ENCODE measurements around the gene TAOK2.
A peak's percentile ranks its signal among the peaks of the same experiment; 100 is the strongest.

Gene TAOK2

DNA sequence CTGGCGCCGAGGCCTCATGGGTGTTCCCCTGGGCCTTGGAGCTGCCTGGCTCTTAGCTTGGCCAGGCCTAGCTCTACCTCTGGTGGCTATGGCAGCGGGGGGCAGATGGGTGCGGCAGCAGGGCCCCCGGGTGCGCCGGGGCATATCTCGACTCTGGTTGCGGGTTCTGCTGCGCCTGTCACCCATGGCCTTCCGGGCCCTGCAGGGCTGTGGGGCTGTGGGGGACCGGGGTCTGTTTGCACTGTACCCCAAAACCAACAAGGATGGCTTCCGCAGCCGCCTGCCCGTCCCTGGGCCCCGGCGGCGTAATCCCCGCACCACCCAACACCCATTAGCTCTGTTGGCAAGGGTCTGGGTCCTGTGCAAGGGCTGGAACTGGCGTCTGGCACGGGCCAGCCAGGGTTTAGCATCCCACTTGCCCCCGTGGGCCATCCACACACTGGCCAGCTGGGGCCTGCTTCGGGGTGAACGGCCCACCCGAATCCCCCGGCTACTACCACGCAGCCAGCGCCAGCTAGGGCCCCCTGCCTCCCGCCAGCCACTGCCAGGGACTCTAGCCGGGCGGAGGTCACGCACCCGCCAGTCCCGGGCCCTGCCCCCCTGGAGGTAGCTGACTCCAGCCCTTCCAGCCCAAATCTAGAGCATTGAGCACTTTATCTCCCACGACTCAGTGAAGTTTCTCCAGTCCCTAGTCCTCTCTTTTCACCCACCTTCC, 13.9 kb downstream of the TAOK2 start:
- no peak for DNase-seq (ENCODE audit: low spot score)

DNA sequence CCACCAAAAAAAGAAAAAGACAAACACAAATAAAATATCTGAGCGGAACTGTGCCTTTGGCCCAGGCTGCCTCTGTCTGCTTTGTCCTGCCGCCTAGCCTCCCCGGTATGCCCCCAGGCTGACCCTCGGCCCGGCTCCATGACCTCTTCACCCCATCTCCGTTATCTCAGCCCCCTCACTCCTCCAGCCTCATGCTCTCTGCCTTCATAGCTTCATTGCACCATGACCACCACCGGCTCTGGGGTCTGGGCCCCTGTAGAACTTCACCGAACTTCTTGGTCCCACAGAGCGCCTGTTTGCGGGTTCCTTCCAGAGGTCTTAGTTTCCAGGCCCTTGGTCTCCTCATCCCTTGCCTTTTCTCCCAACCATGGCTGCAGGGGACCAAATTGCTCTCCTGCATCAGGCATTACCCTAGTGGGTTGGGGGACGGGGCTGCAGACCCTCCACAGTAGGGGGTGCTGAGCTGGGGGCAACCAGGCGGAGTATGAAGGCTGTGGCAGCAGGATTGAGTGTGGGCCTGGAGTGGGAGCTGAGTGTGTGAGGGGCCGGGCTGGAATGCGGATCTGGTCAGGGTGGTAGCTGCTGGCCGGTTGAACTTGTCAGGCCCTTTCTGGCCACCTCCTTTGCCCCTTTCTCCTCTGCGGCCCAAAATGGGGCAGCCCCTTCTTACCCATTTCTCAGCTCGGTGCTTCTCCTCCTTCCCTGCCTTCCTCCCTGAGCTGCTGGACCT, 14.8 kb downstream of the TAOK2 start:
- DNase-seq (ENCODE audit: low spot score) = no peak

DNA sequence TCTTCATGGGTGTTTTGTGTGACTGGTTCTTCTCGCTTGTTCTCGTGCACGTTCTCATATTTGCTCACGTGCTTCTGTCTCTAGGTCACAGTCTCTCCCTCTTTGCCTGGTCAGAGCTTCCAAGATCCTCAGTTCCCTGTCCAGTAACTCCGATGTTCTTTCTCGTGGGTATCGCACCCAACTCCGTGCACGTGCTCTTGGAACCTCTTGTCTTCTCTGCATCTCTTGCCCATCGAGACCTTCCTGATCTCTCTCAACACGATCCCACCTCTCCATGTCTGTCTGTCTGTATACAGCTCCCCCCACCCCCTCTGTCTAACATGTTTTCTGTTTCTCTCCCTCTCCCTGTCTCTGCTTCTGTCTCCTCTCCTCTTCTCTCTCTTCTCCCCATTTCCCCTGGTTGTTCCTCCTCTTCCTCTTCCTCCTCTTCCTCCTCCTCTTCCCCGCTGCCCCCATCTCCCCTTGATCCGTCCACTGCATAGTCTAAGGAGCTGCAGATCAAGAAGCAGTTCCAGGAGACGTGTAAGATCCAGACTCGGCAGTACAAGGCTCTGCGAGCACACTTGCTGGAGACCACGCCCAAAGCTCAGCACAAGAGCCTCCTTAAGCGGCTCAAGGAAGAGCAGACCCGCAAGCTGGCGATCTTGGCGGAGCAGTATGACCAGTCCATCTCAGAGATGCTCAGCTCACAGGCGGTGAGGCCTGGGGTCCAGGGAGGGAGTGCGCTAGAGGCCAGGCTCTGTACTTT, 15.6 kb downstream of the TAOK2 start:
- no peak for DNase-seq (ENCODE audit: low spot score)

DNA sequence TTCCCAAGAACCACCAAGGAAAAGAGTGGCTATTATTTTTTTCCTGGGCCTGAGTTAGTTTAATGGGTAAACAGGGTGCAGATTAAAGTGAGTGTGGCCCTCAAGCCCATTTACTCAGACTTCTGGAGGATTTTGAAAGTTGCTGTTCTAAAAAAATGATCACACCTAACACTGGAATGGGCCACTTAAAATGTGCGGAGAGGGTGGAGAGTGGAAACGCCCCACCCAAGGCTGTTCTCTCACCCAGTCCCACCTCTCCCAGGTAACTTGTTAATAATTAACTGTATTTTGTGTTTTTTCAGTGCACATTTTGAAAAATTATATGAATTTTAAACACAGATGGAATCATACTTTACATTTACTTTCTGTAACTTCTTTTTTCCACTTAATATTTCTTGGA, 16.4 kb downstream of the TAOK2 start:
- DNase-seq (ENCODE audit: low spot score) = no peak

DNA sequence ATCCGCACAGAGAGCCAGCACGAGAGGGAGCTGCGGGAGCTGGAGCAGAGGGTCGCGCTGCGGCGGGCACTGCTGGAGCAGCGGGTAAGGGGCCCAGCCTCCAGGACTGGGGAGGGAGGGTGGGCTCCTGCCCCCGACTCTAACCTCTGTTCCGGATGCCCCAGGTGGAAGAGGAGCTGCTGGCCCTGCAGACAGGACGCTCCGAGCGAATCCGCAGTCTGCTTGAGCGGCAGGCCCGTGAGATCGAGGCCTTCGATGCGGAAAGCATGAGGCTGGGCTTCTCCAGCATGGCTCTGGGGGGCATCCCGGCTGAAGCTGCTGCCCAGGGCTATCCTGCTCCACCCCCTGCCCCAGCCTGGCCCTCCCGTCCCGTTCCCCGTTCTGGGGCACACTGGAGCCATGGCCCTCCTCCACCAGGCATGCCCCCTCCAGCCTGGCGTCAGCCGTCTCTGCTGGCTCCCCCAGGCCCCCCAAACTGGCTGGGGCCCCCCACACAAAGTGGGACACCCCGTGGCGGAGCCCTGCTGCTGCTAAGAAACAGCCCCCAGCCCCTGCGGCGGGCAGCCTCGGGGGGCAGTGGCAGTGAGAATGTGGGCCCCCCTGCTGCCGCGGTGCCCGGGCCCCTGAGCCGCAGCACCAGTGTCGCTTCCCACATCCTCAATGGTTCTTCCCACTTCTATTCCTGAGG, 17.4 kb downstream of the TAOK2 start:
- DNase-seq (ENCODE audit: low spot score) = no peak

DNA sequence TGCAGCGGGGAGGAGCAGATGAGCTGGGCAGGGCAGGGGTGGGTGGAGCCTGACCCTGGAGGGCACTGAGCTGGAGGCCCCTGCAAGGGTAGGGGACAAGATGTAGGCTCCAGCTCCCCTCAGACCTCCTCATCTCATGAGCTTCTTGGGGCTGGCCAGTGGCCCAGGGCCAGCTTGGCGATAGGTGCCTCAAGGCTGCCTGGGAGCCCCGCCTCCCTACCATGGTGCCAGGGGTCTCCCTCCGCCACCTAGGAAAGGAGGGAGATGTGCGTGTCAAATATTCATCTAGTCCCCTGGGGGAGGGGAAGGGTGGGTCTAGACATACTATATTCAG, 17.9 kb downstream of the TAOK2 start:
- no peak for DNase-seq (ENCODE audit: low spot score)

DNA sequence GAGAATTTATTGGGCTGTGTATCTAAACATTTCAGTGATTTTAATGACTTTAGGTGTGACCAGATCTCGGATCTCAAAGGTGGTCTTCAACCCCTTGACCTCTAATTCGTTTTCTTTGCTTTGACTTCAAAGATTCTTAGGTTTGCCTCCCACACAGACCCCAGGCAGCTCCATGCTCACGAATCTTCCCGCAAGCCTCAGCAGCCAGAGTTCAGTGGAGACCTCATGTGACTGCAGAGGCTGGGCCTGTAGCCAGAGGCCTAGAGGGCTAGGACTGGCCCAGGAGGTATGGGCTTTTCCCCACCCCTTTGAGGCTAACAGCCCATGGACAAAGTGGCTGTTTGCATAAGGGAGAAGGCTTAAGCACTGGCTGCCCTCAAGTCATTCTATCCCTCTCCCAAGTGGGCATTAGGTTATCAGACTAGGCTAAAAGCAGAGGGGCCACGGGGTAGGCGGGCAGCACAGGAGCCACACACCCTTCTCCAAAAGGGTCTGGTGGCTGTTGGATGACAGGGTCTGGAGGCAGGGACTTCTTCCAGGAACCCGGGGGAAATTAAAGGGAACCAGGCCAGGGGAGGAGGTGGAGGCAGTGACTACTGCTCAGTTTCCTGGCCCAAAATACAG, 18.8 kb downstream of the TAOK2 start:
- DNase-seq (ENCODE audit: low spot score) = no peak

DNA sequence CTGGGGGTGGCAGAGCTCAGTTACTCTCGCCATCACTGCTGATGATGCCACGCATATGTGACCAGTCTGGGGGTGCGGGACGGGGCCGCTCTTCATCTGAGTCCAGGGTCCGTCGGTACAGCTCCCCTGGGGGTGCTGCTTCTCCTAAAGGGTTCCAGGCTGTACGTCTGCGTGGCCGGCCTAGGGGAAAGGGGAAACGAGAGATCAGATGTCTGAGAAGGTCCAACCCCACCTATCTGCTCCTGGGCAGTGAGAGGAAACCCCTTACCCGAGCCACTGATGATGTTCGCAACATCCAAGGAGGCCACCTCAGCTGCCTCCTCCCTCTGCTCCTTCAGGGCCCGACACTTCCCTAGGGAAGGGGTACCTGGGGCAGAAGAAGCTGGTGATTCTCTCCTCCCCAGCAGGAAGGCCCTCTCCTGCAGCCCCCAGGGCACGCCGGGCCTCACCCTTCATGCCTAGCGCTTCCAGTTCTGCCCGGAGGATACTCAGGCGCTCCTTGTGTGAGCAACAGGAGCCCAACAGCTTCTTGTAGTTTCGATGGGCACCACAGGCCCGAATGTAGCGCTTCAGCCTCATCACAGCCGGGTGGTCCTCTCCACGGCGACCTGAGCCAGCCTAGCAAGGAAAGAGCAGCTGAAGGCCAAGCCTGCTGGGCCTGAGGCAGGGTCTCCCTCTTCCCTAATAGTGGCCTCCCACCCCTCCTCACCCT, 19.7 kb downstream of the TAOK2 start:
- no peak for DNase-seq (ENCODE audit: low spot score)

DNA sequence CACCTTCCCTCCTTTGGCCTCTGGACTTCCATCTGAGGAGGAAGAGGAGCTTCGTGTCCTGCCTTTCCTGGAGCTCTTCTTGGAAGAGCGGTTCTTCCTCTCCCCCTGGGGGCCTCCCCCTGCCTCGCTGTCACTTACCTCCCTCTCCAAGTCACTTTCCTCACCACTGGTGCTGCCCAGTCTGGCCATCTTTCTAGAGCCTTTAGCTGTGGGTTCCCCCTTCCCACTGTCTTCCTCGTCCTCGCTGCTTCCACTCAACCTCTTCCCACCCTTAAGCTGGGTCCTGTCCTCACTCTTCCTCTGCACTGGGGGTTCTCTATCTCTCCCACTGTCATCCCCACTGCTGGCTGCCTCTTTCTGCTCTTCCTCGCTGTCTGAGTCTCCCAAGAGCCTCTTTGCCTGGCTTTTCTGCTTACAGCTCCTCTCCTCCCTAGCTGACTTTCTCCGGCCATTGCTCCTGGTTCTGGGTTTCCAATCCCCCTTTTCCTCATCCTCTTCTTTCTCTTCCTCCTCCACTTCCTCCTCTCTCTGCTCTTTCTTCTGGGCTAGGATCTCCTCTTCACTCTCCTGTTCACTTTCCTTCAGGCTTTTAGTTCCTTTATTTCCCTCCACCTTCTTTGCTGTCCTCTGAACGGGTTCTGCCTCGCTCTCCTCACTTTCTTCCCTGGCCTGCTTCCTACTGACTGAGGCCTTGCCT, 20.4 kb downstream of the TAOK2 start:
- no peak for DNase-seq (ENCODE audit: low spot score)

DNA sequence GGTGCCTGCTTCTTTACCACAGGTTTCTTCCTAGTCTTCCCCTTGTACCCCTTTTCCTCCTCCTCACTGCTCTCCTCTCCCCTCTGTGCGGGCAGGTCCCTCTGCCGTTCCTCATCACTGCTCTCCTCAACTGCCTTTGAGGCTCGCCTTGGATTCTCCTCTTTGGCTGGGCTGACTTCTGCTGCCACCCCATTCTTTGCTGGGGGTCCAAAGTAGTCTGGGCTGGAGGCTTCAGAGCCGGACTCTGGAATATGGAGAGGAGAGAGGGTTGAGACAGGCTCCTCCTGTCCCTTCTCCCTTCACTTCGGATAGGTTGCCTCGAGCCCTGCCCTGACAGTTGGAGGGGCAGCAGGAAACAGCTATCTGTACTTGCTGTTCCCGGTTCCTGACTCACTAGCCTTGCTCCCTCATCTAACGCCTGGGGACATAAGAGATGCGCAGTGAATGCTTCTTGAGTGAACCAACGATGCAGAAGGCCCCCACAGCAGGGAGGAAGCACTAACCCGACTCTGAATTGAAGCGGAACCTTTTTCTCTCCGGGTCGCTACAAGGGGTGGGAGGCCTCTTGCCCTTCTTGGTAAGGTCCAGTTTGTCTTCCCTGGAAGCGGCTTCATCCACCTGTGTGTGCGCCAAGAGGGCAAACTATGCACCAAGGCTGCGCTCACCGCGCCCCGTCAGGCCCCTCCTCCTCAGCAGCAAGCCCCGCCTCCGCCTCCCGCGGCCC, 21.1 kb downstream of the TAOK2 start:
- no peak for DNase-seq (ENCODE audit: low spot score)

DNA sequence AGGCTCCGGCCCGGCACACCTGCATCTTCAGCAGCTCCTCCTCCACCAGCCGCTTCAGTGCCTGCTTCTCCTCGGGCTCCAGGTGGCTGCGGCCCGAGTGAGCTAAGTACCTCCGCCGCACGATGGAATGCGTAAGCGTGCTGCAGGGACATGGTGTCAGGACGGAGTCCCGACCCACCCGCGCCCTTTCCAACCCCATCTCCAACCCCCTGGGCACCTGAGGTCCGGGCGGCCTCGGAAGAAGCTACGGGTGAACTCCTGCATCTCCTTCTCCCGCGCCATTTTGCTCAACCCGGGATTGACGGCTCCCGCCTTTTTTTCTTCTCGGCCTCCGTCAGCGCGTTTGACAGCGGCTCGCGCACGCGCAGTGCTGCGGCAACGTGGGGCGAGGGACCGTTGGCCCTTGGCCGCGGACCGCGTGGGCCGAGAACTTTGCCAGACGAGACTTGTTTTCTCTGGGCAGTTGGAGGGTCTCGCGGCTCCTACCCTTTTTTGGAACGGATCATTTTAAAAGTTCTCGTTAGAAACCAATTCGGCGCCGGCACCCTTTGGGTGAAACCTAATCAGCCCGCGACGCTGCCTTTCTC, 21.7 kb downstream of the TAOK2 start, which contains the start of gene HIRIP3:
HIRIP3 (minus strand) TSS at position 294 of the 587 bp plus-strand sequence; CDS start at position 282, 12 bp downstream.
- DNase-seq (ENCODE audit: low spot score) = peak; percentile 88

DNA sequence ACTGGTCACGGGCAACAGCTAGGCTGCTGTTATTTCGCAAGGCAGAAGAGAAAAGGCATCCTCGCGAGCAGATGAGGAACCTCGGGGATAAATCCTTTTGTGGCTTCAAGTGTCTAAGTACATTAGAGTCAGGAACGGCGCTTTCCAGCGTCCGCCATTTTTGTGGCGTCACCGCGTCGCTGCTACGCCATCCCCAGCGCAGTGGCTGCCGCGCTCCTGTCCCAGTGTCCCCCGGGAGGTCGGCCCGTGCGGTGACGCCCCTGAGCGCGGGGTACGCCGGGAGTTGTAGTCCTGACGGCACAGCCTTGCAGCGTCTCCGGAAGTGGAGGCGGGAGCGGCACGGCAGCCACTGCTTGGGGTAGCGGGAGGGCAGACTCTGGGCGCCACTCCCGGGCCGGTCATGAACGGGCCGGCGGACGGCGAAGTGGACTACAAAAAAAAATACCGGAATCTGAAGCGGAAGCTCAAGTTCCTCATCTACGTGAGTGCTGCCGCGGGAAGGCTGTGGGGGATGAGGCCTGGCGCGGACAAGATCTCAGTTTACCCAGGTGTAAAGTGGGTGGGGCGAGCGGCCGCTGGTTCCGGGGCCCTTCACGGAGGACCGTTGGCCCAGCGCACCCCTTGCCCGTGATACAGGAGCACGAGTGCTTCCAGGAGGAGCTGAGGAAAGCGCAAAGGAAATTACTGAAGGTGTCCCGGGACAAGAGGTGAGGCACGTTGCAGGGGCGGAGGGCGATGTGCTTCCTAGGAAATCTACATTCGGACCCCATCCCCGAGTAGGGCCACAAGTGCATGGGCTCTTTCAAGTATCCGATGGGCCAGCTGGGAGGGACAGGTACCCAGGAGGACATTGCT, 22.5 kb downstream of the TAOK2 start, which contains the start of gene INO80E:
INO80E (plus strand) TSS at position 331 of the 855 bp plus-strand sequence; CDS start at position 401, 70 bp downstream.
- DNase-seq (ENCODE audit: low spot score) = peak; percentile 99

DNA sequence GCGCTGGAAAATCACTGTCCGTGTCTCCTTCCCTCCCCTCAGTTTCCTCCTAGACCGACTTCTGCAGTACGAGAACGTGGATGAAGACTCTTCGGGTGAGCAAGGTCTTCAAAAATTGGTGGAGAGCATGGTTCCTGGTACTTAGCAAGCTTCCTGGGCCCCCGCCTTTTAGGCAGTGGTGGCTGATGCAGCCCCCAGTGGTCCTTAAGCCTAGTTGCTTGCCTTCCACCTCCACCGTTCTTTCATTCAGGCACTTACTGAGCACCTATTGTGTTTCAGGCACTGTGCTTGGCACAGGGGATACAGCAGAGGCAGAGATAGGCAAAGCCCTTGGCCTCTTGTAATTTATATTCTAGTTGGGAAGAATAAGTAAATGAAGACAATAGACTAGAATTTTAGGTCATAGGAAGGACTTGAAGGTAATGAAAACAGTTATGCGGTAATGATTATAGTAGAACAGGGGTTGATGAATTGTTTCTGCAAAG, 23.1 kb downstream of the TAOK2 start:
- DNase-seq (ENCODE audit: low spot score) = no peak

DNA sequence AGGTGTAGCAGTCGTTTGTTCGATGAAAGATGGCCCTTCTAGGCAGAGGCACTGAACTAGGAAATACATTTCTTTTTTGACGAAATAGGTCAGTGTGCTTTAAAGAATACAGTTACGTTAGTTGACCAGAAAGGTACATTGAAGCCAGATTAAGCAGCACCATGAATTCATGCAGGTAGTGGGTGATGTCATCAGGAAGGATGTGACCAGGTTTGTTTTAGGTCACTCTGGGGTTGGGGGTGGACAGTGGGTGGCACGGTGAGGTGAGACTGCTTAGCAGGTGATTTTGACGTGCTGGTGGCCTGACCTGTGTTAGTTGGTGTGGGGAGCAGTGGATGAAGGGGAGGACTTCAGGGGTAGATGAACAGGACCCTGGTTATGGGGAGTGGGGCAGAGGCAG, 25.9 kb downstream of the TAOK2 start:
- no peak for DNase-seq (ENCODE audit: low spot score)

DNA sequence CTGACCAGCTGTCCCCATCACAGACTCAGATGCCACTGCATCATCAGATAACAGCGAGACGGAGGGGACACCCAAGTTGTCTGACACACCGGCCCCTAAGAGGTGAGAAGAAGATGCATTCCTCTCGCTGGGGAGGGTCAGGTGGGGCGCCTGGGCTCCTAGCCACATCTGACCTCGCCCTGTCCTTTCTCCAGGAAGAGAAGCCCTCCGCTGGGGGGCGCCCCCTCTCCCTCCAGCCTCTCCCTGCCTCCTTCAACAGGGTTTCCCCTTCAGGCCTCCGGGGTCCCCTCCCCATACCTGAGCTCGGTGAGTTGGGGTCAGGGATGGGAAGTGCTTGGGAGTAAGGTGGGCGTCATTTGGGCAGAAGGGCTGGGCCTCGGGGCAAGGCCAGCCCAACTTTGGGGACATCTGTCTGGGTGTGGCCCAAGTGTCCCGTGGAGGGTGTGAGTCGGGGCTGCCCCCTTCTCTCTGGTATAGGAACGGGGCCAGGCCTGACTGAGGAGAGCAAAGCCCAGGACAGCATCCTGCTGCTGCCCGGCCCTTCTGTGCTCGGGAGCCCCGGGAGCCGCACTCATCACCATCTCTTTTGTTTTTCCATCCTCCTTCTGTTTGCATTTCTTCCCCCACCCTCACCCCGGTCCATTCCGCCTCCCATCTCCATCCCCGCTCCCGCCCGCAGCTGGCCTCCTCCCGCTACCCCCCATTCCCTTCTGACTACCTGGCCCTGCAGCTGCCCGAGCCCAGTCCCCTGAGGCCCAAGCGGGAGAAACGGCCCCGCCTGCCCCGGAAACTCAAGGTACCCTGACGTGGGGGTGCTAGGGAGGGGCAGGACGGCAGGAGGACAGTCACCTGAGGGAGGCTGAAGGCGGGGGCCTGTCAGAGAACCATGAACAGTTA, 27.3 kb downstream of the TAOK2 start:
- DNase-seq (ENCODE audit: low spot score) = no peak

DNA sequence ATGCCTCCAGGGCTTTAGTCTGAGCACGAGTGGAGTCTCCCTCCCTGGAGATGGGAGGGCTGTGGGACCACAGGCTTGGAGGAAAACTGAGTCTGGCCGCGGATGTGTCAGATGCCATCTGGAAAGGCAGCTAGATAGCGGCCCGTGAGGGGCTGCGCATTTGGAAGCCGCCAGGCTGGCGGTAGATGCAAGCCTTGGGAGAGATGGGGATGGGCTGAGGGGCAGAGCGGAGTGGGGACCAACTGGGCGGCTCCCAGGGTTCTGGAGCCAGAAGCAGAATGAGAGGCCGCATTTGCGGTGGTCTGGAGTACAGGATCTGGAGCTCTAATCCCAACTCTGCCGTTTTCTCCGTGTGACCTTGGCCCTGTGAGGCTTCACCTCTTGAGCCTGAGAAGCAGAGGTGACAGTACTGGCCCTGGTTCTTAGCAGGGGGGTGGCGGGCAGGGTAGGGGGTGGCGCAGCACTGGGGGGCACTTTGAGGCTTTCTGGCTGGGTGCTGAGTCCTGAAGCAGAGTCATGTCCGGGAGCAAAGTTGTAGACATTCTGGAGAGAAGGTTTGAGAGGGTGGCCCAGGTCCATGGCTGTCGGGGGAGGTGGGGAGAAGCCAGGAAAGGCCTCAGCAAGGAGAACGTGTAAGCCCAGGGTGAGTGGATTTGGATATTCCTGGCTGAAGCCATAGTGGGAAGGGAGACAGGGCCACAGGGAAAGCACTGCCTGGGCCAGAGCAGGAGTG, 29.1 kb downstream of the TAOK2 start:
- no peak for DNase-seq (ENCODE audit: low spot score)

All from ecto neural progenitor cell (in vitro differentiated cells).